Glutamatergic neuron (in vitro differentiated cells): Measurements from ENCODE around the gene OR4K1. TPM values are rescaled to one million over a fixed set of nuclear protein-coding genes. Genes with fewer than 3 reads are reported as not detected.
"Not testable (repeated sequence)": the region's sequence is repeated elsewhere in the genome, so short reads cannot be mapped to it uniquely, and the experiment has no call there.

Experiments
- DNase-seq: peaks from one replicate; pipeline ENCODE4 v3.0.0; 2022
- H3K27ac Mint-ChIP-seq: one replicate; pipeline ENCODE4 v1.8.0; 2020; ENCODE audit warnings: mild to moderate bottlenecking, mixed read lengths, inconsistent platforms; ENCODE audit not compliant: unreplicated experiment
- H3K27me3 Mint-ChIP-seq: one replicate; pipeline ENCODE4 v1.8.0; 2020; ENCODE audit warnings: mild to moderate bottlenecking, moderate library complexity, mixed read lengths, inconsistent platforms; ENCODE audit not compliant: unreplicated experiment
- H3K36me3 Mint-ChIP-seq: one replicate; pipeline ENCODE4 v1.8.0; 2020; ENCODE audit warnings: mild to moderate bottlenecking, mixed read lengths, inconsistent platforms; ENCODE audit not compliant: unreplicated experiment
- H3K4me1 Mint-ChIP-seq: one replicate; pipeline ENCODE4 v1.8.0; 2020; ENCODE audit warnings: mild to moderate bottlenecking, low read depth, mixed read lengths, inconsistent platforms; ENCODE audit not compliant: unreplicated experiment
- H3K4me3 Mint-ChIP-seq: one replicate; pipeline ENCODE4 v1.8.0; 2020; ENCODE audit warnings: mild to moderate bottlenecking, mixed read lengths, inconsistent platforms; ENCODE audit not compliant: unreplicated experiment
- H3K9me3 Mint-ChIP-seq: one replicate; pipeline ENCODE4 v1.8.0; 2020; ENCODE audit warnings: mild to moderate bottlenecking, moderate library complexity, mixed read lengths, inconsistent platforms; ENCODE audit not compliant: unreplicated experiment
- CTCF ChIP-seq: fragments of 200-600 bp; sonication (generic); IDR thresholded peaks from one replicate; pipeline ENCODE4 v1.5.0; 2021; ENCODE audit not compliant: partially characterized antibody, unreplicated experiment
- total RNA-seq: library from RNA; stranded (reverse); fragmentation: NEBNext Ultra II Directional; extraction: Animal tissue kit (Norgen Biotek cat#: 25700); gene quantifications from one replicate; pipeline ENCODE4 v1.2.1, GENCODE V29; 2021; ENCODE audit not compliant: unreplicated experiment

OR4K1 gene
- total RNA-seq, 1 donor from 2014 or later: not detected

GRCh38 chr14:19941668-19942067 lies 11.0 kb downstream of the OR4K1 start:
- Mint-ChIP-seq H3K4me3 (no peak overlapping the region), H3K27me3 (peaks cover 3% of the 10 kb centered on the region), H3K9me3 (peaks cover 12% of the 10 kb centered on the region), H3K36me3 (no peaks in the 10 kb centered on the region), H3K27ac (no peak overlapping the region), H3K4me1 (no peaks in the 10 kb centered on the region)
- DNase-seq: no peak
- no peak for TF ChIP-seq CTCF

- Mint-ChIP-seq H3K9me3 (peaks cover 6% of the 10 kb centered on the region), H3K4me3 (no peak overlapping the region), H3K36me3 (no peaks in the 10 kb centered on the region), H3K4me1 (no peaks in the 10 kb centered on the region), H3K27me3 (no peaks in the 10 kb centered on the region), H3K27ac (no peak overlapping the region)
- TF ChIP-seq CTCF: no peak
- no peak for DNase-seq
These were observed 16.8 kb downstream of the OR4K1 start for GRCh38 chr14:19947413-19948090.

- Mint-ChIP-seq H3K4me3 (no peak overlapping the region), H3K27me3 (no peaks in the 10 kb centered on the region), H3K4me1 (no peaks in the 10 kb centered on the region), H3K27ac (no peak overlapping the region), H3K9me3 (peaks cover 7% of the 10 kb centered on the region), H3K36me3 (no peaks in the 10 kb centered on the region)
- no peak for DNase-seq
- TF ChIP-seq CTCF: no peak
These were observed 18.5 kb downstream of the OR4K1 start for GRCh38 chr14:19949218-19949617.

- DNase-seq, H3K4me1 Mint-ChIP-seq, H3K27ac Mint-ChIP-seq, H3K9me3 Mint-ChIP-seq, H3K27me3 Mint-ChIP-seq, H3K36me3 Mint-ChIP-seq, H3K4me3 Mint-ChIP-seq: not testable (repeated sequence)
These were observed 39.0 kb downstream of the OR4K1 start for GRCh38 chr14:19969735-19970134.

GRCh38 chr14:19974844-19975243 lies 44.1 kb downstream of the OR4K1 start:
- Mint-ChIP-seq H3K27ac (no peak overlapping the region), H3K27me3 (no peaks in the 10 kb centered on the region), H3K4me1 (no peaks in the 10 kb centered on the region), H3K36me3 (no peaks in the 10 kb centered on the region), H3K9me3 (peaks cover 8% of the 10 kb centered on the region), H3K4me3 (no peak overlapping the region)
- no peak for DNase-seq
- TF ChIP-seq CTCF: no peak
